GM18507 (cell line): Measurements from ENCODE around the gene GRB7.
"Not testable (repeated sequence)": the region's sequence is repeated elsewhere in the genome, so short reads cannot be mapped to it uniquely, and the experiment has no call there.

Source experiments
- DNase-seq: peaks from one replicate; pipeline ENCODE4 v3.0.0; 2011; ENCODE audit warnings: low read depth; ENCODE audit not compliant: insufficient read length; ENCODE audit errors: extremely low spot score
- FAIRE-seq: peaks from 2 replicates; lab custom pipeline; 2011; peaks lifted over from hg19 to GRCh38; lab: Jason Lieb, UNC

Gene GRB7

GRCh38 chr17:39747745-39748144, 10.0 kb downstream of the GRB7 start:
- FAIRE-seq = no peak
- DNase-seq = no peak

GRCh38 chr17:39748444-39749034, 10.8 kb downstream of the GRB7 start:
- DNase-seq, FAIRE-seq: not testable (repeated sequence)

DNA sequence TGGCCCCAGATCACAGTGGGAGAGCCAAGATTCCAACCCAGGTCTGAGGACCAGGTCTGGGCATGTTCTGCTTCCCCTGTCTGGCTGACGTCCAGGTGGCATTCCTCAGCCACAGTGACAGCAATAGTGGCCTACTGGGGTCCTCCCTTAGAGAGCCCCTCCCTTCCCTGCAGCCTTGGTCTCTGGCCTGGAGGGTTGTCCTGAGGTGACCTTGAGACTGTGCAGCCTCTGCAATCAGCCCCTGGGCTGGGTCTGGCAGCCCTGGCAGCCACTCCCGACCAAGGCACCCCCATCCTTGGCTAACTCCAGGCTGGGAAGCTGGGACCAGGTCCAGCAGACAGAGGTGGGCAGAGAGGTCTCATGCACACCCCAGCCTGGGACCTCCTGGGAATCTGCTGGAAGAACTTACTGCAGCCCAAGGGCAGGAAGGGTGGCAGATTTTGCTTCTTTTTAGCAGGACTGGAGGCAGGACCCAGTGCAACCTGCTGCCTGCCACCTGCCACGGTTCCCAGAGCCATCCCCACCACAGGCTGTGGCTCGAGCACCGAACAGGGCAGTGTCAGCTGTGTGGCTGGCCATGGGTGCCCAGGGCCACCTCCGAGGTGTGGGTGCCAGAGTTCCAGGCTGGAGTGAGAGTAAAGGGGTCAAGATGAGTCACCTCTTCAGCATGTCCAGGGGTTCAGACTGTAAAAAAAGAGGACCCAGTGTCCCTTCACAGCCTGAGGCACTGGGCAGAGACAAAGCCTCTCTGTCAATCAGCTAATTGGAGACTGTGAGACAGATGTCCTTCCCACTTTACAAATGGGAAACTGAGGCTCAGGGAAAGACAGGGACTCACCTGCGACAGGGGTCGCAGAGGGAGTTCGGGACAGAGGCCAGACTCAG, 12.6 kb downstream of the GRB7 start:
- no peak for FAIRE-seq
- no peak for DNase-seq

DNA sequence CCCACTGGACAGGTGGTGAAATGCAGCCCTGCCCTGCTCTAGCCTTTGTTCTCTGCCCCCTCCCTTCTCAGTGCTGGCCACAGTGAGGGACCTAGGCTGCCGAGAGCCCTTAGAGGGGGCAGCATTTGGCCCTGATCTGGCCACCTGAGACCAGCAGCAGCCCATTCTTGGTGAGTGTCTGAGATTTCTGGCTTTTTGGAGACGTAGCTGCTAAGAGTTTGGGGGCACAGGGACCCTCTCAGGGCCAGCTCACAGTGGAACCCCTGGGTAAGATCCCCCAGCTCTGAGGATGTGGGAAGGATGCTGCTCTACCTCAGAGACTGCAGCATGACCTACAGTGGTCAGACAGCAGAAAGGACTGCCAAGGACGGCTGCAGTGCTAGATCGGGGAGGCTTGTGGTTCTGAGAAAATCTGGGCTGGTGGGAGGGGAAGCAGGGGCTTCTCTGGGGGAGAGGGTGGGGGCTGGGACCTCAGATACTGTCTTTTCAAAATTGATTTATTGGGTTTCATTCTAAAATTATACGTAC, 13.3 kb downstream of the GRB7 start:
- DNase-seq = no peak
- no peak for FAIRE-seq

- no peak for DNase-seq
- FAIRE-seq = no peak
Observed at GRCh38 chr17:39751637-39752036, 13.9 kb downstream of the GRB7 start.

GRCh38 chr17:39752241-39752881, 14.6 kb downstream of the GRB7 start:
- DNase-seq (no peak), FAIRE-seq (no peak)

DNA sequence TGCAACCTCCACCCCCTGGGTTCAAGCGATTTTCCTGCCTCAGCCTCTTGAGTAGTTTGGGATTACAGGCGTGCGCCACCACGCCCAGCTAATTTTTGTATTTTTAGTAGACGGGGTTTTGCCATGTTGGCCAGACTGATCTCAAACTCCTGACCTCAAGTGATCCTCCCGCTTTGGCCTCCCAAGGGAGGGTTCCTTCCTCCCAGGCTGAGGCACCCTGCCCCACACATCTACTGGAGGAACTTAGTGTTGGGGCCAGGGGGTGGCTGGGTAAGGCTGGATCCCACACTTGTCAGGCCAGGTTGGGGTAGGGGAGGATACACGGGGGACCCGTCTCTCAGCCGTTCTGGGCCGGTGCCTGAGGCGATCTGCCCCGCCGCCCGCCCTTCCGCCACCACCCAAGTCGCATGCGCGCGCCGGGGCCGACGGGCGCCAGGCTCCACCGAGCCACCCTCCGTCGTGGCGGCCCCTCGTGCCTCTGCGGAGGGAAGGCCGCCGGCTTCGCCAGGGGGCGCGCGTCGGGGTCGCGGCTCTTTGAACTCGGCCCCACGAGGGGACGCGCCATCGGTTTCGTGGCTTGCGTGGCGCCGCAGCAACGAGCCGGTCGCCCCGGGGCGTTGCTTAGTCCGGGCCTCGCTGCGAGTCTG, 15.9 kb downstream of the GRB7 start:
- DNase-seq = peak; percentile 58
- peak; percentile 67 for FAIRE-seq

GRCh38 chr17:39754161-39754957, 16.6 kb downstream of the GRB7 start:
- FAIRE-seq (no peak), DNase-seq (peak; percentile 88)

DNA sequence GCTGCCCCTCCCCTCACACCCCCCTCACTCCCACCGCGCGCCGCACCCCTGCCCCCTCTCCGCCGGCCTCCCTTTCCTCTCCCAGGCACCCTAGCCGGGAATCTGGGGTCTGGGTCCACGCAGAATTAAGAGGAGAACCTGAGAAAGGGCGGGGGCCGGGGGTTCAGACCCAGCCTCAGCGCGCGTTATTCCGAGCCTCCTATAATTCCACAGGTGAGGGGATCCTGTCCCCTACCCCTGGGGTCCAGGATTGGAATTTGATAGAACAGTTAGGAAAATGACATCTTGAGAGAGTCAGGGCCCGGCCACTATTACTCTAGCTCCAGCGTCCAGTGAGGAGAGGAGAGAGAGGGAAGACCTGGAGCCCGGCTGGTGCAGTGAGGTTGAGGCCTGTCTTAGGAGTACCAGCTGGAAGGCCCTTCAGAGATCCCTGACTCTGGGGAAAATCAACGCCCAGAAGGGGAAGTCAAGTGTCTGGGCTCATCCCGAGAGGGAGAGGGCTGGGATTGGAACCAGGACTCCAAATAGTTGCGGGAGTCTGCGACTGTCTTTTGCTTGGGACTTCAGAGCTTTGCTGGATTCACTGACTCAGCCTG, 17.3 kb downstream of the GRB7 start:
- DNase-seq (no peak), FAIRE-seq (no peak)

GRCh38 chr17:39755554-39756379, 18.0 kb downstream of the GRB7 start:
- FAIRE-seq (peak; percentile 99), DNase-seq (no peak)

DNA sequence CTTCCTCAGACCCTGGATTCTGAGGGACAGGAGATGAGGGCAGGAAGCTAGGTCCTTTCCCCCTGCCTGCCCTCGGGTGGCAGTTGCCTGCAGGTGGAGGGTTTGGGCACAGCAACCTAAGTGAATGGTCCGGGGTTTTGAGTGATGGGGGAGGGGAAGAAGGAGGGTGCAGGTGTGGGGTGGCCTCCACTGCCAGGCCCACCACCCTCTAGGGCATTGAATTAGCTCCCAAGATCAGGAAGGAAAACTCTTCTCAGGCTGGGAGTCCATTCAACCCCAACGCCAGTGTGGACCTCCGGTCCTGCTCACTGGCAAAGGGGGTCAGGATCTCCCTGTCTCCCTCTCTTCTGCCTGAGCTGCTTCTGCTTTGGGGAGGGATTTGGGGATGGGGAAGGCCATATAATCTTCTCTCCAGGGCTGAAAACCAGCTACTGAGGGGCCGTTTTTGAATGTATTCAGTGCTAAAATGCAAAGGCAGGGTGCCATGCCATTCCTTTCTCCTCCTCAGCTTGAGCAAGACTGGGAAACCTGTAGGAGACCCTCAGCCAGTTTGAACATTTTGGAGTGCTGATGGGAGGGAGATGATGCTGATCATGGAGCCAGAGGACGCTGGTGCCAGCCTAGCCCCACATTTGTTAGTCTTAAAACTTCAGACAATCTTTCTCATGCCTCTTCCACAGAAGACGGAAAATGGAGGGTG, 18.8 kb downstream of the GRB7 start:
- DNase-seq (no peak), FAIRE-seq (no peak)

GRCh38 chr17:39757176-39757662, 19.5 kb downstream of the GRB7 start:
- no peak for FAIRE-seq
- no peak for DNase-seq

DNA sequence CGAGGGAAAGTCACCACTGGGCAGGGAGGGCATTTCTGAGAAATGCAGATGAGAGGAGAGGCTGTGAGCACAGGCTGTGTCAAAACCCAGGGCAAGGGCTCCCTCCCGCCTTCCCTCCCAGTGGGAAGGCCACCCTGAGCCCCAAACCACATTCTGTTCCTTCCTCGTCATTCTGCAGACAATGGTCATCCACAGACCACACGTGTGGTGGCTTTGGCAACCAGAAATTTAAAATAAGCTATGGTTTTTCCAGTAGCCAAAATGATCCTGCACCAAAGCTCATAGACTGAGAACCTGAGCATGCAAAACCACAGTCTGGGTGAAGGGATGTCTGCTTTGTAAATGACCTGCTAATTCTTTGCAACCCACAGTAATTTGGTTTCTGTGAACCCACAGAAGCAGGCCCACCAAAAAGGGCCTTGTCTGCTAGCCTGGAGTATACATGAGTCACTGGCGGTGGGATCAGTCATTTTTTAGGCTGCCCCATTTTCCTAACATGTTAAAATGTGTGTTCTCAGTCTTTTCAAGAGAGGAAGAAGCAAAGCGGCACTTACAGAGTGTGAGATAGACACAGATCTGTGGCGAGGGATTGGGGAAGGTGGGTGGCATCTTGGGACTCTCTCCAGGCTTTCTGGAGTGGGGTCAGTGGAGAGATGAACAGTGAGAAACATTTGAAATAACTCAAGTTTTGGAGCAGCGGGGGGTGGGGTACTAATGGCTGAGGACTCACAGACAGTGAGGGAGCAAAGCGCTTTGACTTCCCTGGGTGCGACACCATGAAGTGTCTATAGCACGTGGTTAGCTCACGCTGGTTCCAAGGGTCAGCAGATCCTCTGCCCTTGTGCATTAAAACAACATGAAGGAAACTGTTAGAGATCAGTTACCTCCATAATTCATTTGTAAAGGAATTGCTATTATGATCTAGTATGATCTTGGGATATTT, 20.5 kb downstream of the GRB7 start:
- FAIRE-seq = peak; percentile 95

DNA sequence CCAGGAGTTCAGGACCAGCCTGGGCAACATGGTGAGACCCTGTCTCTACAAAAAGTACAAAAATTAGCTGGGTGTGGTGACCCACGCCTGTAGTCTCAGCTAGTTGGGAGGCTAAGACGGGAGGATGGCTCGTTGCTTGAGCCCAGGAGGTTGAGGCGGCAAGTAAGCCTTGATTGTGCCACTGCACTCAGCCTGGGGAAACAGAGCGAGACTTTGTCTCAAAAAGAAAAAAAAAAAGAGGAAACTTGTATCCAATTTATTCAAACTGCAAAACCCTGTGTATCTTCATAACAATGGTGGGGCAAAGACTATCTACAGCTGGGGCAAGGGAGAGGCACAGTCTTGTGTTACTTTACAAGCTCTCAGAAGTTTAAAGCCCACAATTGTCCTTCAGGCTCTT, 21.5 kb downstream of the GRB7 start:
- DNase-seq (no peak), FAIRE-seq (no peak)

More for the DNA sequence above, 20.5 kb downstream of the GRB7 start:
- no peak for DNase-seq

DNA sequence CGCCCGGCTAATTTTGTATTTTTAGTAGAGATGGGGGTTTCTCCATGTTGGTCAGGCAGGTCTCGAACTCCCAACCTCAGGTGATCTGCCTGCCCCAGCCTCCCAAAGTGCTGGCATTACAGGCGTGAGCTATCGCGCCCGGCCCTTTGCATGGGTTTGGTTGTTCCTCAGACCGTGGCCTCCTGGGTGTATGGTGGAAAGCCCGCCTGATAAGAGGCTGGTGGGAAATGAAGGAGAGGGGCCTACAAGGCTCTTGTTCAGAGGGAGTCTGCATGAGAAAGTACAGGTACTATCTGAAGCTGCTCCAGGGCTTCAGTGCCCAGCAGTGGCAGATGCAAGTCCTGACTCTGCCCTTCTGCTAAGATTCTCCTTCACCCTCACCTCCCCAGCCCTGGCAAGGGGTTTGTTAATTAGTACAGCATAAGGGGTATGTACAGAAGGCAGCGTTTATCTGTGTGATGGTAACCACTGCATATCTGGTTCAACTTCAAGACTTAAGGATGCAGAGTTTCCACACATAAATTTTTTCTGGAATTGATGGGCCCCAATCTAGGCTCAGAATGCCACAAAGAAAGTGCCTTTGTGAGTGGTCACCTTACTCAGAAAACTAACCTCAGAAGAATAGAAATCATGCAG, 24.2 kb downstream of the GRB7 start:
- DNase-seq = no peak
- no peak for FAIRE-seq
